Right ventricle myocardium superior (tissue), 1 donor: ENCODE results near the gene ALB. TPM values are rescaled to one million over a fixed set of nuclear protein-coding genes. Genes with fewer than 3 reads are reported as not detected.

Experiments
- ATAC-seq: fragments of 200-7000 bp; cut with Tn5 transposase; one replicate; pipeline ENCODE4 v1.9.1; 2020; ENCODE audit warnings: mild to moderate bottlenecking; ENCODE audit not compliant: poor library complexity
- DNase-seq: peaks from one replicate; pipeline ENCODE4 v3.0.0-alpha.2; 2020
- intact Hi-C: fragments of 100-400 bp; cut with DNase I; formaldehyde crosslinking; loops from one replicate; pipeline ENCODE4 v1.11.2; 2022
- total RNA-seq: library from RNA; stranded (reverse); fragmentation: NEBNext Ultra II Directional; extraction: Animal tissue kit (Norgen Biotek cat#: 25700); gene quantifications from one replicate; pipeline ENCODE4 v1.2.1, GENCODE V29; 2021
- donor health status: DM: no; HTN: yes; CAD: no; lungs with severe emphysema.

ALB gene
- total RNA-seq, 1 donor from 2014 or later = 4.5 TPM

- DNase-seq = no peak
- intact Hi-C loops = no loop called here
- no peak for ATAC-seq
These were observed 2.4 kb downstream of the ALB start for GRCh38 chr4:73406548-73406875.

DNA sequence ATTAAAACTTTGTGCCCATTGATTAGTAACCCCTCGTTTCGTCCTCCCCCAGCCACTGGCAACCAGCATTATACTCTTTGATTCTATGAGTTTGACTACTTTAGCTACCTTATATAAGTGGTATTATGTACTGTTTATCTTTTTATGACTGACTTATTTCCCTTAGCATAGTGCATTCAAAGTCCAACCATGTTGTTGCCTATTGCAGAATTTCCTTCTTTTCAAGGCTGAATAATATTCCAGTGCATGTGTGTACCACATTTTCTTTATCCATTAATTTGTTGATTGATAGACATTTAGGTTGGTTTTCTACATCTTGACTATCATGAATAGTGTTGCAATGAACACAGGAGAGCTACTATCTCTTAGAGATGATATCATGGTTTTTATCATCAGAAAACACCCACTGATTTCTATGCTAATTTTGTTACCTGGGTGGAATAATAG lies 3.2 kb downstream of the ALB start:
- intact Hi-C loops = no loop called here
- ATAC-seq (no peak), DNase-seq (no peak)

DNA sequence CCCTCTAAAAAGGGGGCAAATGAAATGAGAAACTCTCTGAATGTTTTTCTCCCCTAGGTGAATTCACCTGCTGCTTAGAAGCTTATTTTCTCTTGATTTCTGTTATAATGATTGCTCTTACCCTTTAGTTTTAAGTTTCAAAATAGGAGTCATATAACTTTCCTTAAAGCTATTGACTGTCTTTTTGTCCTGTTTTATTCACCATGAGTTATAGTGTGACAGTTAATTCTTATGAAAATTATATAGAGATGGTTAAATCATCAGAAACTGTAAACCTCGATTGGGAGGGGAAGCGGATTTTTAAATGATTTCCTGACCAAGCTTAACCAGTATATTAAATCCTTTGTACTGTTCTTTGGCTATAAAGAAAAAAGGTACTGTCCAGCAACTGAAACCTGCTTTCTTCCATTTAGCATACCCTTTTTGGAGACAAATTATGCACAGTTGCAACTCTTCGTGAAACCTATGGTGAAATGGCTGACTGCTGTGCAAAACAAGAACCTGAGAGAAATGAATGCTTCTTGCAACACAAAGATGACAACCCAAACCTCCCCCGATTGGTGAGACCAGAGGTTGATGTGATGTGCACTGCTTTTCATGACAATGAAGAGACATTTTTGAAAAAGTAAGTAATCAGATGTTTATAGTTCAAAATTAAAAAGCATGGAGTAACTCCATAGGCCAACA lies 4.2 kb downstream of the ALB start:
- DNase-seq (no peak), ATAC-seq (no peak)
- intact Hi-C loops = no loop called here

GRCh38 chr4:73409012-73409862 lies 5.2 kb downstream of the ALB start:
- no peak for ATAC-seq
- intact Hi-C loops = no loop called here
- DNase-seq = no peak

DNA sequence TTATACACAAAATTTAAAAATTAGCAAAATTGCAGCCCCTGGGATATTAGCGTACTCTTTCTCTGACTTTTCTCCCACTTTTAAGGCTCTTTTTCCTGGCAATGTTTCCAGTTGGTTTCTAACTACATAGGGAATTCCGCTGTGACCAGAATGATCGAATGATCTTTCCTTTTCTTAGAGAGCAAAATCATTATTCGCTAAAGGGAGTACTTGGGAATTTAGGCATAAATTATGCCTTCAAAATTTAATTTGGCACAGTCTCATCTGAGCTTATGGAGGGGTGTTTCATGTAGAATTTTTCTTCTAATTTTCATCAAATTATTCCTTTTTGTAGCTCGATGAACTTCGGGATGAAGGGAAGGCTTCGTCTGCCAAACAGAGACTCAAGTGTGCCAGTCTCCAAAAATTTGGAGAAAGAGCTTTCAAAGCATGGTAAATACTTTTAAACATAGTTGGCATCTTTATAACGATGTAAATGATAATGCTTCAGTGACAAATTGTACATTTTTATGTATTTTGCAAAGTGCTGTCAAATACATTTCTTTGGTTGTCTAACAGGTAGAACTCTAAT lies 6.0 kb downstream of the ALB start:
- intact Hi-C loops = no loop called here
- no peak for DNase-seq
- ATAC-seq = no peak

GRCh38 chr4:73410916-73411730 lies 7.0 kb downstream of the ALB start:
- no peak for DNase-seq
- intact Hi-C loops = no loop called here
- ATAC-seq = no peak

DNA sequence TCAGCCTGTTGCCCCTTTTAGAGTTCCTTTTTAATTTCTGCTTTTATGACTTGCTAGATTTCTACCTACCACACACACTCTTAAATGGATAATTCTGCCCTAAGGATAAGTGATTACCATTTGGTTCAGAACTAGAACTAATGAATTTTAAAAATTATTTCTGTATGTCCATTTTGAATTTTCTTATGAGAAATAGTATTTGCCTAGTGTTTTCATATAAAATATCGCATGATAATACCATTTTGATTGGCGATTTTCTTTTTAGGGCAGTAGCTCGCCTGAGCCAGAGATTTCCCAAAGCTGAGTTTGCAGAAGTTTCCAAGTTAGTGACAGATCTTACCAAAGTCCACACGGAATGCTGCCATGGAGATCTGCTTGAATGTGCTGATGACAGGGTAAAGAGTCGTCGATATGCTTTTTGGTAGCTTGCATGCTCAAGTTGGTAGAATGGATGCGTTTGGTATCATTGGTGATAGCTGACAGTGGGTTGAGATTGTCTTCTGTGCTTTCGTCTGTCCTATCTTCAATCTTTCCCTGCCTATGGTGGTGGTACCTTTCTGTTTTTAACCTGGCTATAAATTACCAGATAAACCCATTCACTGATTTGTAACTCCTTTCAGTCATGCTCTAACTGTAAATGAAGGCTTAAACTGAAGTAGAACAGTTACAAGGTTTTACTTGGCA lies 7.8 kb downstream of the ALB start:
- intact Hi-C loops = no loop called here
- ATAC-seq (no peak), DNase-seq (no peak)

DNA sequence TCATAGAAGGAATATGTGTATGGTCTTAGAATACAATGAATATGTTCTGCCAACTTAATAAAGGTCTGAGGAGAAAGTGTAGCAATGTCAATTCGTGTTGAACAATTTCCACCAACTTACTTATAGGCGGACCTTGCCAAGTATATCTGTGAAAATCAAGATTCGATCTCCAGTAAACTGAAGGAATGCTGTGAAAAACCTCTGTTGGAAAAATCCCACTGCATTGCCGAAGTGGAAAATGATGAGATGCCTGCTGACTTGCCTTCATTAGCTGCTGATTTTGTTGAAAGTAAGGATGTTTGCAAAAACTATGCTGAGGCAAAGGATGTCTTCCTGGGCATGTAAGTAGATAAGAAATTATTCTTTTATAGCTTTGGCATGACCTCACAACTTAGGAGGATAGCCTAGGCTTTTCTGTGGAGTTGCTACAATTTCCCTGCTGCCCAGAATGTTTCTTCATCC lies 9.2 kb downstream of the ALB start:
- intact Hi-C loops = no loop called here
- ATAC-seq (no peak), DNase-seq (no peak)

GRCh38 chr4:73414936-73415271 lies 10.8 kb downstream of the ALB start:
- ATAC-seq (no peak), DNase-seq (no peak)
- intact Hi-C loops = no loop called here

DNA sequence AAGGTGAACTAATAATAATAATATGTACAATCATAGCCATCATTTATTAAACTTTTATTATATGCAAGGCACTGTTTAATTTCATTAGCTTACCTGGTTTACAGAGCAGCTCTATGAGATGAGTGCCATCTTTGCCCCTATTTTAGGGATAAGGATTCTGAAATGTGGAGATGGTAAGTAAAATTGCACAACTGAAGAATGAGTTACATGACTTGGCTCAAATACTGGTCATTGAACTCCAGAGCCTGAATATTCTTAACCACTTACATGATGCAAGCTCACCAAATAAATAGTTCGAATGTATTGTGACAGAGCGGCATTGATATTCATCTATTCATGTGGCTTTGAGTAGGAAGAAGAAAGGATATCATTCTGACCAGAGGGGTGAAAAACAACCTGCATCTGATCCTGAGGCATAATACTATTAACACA lies 11.7 kb downstream of the ALB start:
- ATAC-seq = no peak
- intact Hi-C loops = no loop called here
- no peak for DNase-seq

- intact Hi-C loops = no loop called here
- no peak for DNase-seq
These were observed 12.5 kb downstream of the ALB start for GRCh38 chr4:73416423-73417087.

GRCh38 chr4:73417342-73417741 lies 13.3 kb downstream of the ALB start:
- DNase-seq (no peak), ATAC-seq (no peak)
- intact Hi-C loops = no loop called here

More at GRCh38 chr4:73416423-73417087, 12.5 kb downstream of the ALB start:
- ATAC-seq = no peak

GRCh38 chr4:73417973-73418372 lies 13.9 kb downstream of the ALB start:
- DNase-seq = no peak
- intact Hi-C loops = no loop called here
- no peak for ATAC-seq

- intact Hi-C loops = no loop called here
- no peak for DNase-seq
- no peak for ATAC-seq
These were observed 14.6 kb downstream of the ALB start for GRCh38 chr4:73418677-73419076.

DNA sequence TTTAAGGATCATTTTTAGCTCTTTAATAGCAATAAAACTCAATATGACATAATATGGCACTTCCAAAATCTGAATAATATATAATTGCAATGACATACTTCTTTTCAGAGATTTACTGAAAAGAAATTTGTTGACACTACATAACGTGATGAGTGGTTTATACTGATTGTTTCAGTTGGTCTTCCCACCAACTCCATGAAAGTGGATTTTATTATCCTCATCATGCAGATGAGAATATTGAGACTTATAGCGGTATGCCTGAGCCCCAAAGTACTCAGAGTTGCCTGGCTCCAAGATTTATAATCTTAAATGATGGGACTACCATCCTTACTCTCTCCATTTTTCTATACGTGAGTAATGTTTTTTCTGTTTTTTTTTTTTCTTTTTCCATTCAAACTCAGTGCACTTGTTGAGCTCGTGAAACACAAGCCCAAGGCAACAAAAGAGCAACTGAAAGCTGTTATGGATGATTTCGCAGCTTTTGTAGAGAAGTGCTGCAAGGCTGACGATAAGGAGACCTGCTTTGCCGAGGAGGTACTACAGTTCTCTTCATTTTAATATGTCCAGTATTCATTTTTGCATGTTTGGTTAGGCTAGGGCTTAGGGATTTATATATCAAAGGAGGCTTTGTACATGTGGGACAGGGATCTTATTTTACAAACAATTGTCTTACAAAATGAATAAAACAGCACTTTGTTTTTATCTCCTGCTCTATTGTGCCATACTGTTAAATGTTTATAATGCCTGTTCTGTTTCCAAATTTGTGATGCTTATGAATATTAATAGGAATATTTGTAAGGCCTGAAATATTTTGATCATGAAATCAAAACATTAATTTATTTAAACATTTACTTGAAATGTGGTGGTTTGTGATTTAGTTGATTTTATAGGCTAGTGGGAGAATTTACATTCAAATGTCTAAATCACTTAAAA lies 15.3 kb downstream of the ALB start:
- DNase-seq = no peak
- no peak for ATAC-seq
- intact Hi-C loops = no loop called here

DNA sequence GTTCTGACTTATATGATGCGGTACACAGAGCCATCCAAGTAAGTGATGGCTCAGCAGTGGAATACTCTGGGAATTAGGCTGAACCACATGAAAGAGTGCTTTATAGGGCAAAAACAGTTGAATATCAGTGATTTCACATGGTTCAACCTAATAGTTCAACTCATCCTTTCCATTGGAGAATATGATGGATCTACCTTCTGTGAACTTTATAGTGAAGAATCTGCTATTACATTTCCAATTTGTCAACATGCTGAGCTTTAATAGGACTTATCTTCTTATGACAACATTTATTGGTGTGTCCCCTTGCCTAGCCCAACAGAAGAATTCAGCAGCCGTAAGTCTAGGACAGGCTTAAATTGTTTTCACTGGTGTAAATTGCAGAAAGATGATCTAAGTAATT lies 16.5 kb downstream of the ALB start:
- ATAC-seq (no peak), DNase-seq (no peak)
- intact Hi-C loops = no loop called here
